Mucosa of stomach (tissue), 1 donor: ENCODE results near the gene SMYD3.

Experiments used
- H3K27me3 ChIP-seq: one replicate; pipeline ENCODE4 v1.7.0; 2013; ENCODE audit warnings: mild to moderate bottlenecking, low read length; ENCODE audit not compliant: control insufficient read depth, insufficient read depth
- H3K36me3 ChIP-seq: one replicate; pipeline ENCODE4 v1.7.0; 2013; ENCODE audit warnings: low read length; ENCODE audit not compliant: control insufficient read depth, insufficient read depth
- H3K4me1 ChIP-seq: one replicate; pipeline ENCODE4 v1.7.0; 2013; ENCODE audit warnings: mild to moderate bottlenecking, low read length; ENCODE audit not compliant: control insufficient read depth, insufficient read depth
- H3K4me3 ChIP-seq: one replicate; pipeline ENCODE4 v1.7.0; 2013; ENCODE audit warnings: low read length
- H3K9ac ChIP-seq: one replicate; pipeline ENCODE4 v1.7.0; 2013; ENCODE audit warnings: mild to moderate bottlenecking, low read length, moderate library complexity
- H3K9me3 ChIP-seq: one replicate; pipeline ENCODE4 v1.7.0; 2013; ENCODE audit warnings: mild to moderate bottlenecking, low read length, moderate library complexity; ENCODE audit not compliant: control insufficient read depth
- donor health status: Pancreatic carcinoma.

SMYD3 gene

DNA sequence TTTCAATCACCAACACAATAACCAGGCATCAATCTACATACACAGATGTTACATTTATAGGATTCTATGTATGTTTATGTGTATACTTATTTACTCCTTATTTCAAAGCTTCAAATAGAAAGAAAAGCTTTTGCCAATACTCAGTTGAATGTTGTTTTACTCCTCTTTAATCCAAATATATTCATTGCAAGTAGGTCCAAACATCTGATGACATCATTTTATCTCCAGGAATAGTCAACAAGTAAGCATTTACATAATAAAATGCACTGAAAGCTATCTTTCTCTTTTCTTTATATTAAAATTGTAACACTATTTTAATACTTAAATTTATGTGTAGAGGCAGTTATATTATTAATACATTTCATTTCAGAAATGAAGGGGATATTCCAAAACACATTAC is 380.5 kb downstream of the SMYD3 start:
- Histone ChIP-seq H3K4me3 (no peak overlapping the region), H3K27me3 (no peaks in the 10 kb centered on the region), H3K36me3 (no peaks in the 10 kb centered on the region), H3K9me3 (no peaks in the 10 kb centered on the region), H3K4me1 (peaks cover 6% of the 10 kb centered on the region), H3K9ac (no peak overlapping the region)

DNA sequence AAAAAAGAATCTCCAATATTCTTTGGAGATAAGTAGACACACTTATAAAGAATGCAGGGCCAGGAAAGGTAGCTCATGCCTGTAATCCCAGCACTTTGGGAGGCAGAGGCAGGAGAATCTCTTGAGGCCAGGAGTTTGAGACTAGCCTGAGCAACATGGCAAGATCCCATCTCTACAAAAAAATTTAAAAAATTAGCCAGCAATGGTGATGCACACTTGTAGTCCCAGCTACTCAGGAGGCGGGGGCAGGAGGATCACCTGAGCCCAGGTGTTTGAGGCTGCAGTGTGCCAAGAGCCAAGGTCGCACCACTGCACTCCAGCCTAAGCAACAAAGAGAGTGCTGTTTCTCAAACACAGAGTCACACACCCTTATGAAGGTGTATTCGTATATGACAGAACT is 385.0 kb downstream of the SMYD3 start:
- Histone ChIP-seq H3K27me3 (no peaks in the 10 kb centered on the region), H3K4me1 (no peaks in the 10 kb centered on the region), H3K9me3 (no peaks in the 10 kb centered on the region), H3K9ac (no peak overlapping the region), H3K36me3 (no peaks in the 10 kb centered on the region), H3K4me3 (no peak overlapping the region)

DNA sequence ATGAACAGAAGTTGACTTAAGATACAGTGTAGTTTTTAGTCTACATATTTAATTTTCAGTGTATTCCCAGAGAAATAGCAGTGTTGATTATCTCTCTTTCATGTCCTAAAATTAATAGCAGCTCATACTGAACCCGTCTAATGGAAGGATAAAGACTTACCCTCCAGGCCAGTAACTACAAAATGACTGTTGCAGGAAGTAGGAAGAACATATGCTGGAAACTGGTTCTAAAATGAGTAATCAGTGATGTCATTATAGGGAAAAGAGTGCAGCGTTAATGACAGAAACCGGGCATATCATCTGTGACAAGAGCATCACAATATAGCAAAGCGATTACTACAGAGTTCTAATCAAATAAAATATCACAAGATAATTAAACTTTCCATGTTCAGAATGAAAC is 385.5 kb downstream of the SMYD3 start:
- no peaks in the 10 kb centered on the region for H3K27me3 ChIP-seq
- no peak overlapping the region for H3K4me3 ChIP-seq
- no peaks in the 10 kb centered on the region for H3K36me3 ChIP-seq
- no peak overlapping the region for H3K9ac ChIP-seq
- H3K9me3 ChIP-seq, result no peaks in the 10 kb centered on the region
- H3K4me1 ChIP-seq, result no peaks in the 10 kb centered on the region

DNA sequence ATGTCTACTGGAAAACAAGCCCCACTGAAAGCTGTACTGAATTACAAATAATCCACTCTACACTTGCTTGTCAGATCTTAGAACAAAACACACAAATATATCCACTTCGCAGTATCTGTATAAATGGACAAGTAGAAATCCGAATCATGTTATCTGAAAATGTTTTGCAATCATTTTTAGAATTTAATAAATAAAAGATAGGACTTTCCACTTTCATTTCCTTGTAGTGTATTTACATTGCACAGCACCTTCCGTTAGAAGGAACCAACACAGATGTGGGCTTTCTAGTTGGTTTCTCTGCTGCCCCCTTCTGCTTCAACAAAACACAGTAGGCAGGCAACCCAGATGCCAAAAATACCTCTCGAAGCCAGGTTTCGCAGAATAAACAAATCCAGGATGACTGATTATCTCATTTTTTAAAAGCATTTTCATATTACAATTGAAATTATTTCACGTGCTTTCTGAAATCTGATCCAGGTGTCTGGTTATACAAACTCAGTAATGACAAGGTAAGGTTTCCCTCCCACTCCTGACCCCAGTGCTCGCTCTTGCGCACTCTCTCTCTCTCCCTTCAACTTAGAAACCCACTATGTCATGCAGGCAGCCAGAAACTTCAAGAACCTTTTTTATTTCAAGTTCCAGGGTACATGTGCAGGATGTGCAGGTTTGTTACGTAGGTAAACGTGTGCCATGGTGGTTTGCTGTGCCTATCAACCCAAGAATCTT is 389.9 kb downstream of the SMYD3 start:
- Histone ChIP-seq H3K4me3 (no peak overlapping the region), H3K9ac (no peak overlapping the region), H3K9me3 (no peaks in the 10 kb centered on the region), H3K36me3 (no peaks in the 10 kb centered on the region), H3K4me1 (no peaks in the 10 kb centered on the region), H3K27me3 (no peaks in the 10 kb centered on the region)

DNA sequence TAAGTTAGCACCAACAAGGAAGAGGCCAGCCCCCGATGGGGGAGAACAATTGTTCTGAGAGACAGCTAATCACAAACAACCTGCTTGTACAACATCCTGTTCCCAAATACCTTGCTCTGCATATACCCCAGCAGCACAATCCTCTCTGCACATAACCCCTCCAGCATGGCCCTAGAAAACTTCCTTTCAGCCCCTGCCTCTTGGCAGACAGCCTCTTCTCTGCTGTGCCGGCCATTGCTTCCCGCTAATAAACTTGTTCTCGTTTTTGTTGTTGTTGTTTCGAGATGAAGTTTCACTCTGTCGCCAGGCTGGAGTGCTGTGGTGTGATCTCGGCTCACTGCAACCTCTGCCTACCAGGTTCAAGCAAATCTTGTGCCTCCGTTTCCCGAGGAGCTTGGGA is 392.7 kb downstream of the SMYD3 start:
- no peaks in the 10 kb centered on the region for H3K4me1 ChIP-seq
- no peak overlapping the region for H3K4me3 ChIP-seq
- no peaks in the 10 kb centered on the region for H3K36me3 ChIP-seq
- no peaks in the 10 kb centered on the region for H3K9me3 ChIP-seq
- H3K9ac ChIP-seq, result no peak overlapping the region
- no peaks in the 10 kb centered on the region for H3K27me3 ChIP-seq

DNA sequence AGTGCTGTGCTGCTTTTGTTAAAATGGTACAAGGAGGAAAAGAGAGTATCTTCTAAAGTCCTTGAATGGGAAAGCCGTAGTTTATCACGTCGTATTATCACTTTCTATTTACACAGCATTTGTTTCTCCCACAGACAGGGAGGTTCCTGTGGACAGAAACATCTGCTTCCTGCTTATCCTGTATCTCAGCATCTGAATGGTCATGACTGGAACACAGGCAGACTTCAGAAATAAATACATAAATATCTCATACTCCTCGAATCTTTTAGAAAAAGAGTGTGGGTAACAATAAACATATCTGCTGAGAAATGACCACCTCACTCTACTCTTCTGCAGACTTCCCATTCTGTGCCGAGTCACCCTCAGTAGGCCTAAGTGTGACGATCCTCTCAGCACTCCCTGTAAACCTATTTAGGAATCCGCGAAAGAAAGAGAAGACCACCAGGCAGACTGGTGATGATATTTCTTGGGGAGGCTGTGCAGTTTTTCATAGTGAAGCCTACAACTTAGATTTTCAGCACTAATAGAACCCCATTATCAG is 393.5 kb downstream of the SMYD3 start:
- Histone ChIP-seq H3K9me3 (no peaks in the 10 kb centered on the region), H3K4me3 (no peak overlapping the region)

DNA sequence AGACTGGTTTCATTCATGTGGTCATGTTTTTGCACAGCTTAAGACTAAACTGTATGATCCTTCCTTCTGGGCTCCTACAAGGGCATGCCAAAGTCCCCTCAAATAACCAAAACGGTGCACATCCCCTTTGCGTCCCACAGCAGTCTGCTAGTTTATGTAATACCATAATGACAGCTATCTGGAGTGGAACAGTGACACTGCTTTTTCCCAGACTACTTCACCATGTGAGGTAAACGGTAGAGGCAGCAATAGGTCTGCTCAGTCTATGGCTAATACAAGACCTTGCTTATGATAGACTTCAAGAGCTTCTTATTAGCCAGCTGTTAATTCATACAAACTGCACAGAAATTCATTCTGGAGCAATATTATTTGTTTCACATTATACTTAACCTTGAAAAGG is 395.5 kb downstream of the SMYD3 start:
- Histone ChIP-seq H3K9me3 (no peaks in the 10 kb centered on the region), H3K4me3 (no peak overlapping the region), H3K27me3 (no peaks in the 10 kb centered on the region), H3K4me1 (peaks cover 9% of the 10 kb centered on the region), H3K36me3 (no peaks in the 10 kb centered on the region), H3K9ac (no peak overlapping the region)

More for the DNA sequence above, 393.5 kb downstream of the SMYD3 start:
- no peak overlapping the region for H3K9ac ChIP-seq
- H3K36me3 ChIP-seq, result no peaks in the 10 kb centered on the region
- no peaks in the 10 kb centered on the region for H3K27me3 ChIP-seq
- H3K4me1 ChIP-seq, result no peaks in the 10 kb centered on the region

DNA sequence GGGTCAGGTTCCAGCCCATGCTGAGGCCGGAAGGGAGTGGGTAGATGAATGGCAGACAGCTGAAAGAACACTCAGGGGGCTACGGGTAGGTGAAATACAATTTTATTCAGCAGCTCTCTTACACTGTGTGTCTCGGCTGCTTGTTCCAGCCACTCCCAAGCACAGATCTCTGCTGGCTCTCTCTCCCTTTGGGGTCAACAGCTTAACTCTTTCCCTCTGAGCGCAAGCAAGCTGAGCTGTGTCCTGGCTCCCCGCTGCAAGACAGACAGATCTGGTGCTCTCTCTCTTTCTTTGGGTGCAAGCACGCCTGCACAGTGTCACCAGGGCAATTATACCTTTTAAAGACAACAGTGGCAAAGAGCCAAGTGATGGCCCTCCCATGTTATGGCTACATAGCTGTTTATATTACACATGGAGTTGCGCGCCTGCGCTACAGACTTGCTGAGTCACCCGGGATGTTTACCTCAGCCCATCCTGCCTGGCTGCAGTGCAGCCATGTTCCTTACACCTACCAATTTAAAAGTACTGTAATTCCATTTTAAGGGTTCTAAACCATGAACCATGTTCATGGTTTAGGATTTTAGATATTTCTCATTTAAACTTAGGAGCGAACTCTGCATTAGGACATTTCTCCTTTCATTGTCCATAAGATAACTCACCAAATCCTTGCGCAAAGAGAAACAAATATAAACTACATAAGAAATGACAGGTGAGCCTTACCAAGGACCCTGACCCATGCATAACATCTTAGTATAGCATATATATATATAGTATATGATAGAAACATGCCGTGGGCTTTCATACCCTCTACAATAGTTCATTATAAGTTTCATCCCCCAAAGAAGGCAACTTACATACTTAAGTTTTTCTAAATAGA is 396.5 kb downstream of the SMYD3 start:
- Histone ChIP-seq H3K9me3 (no peaks in the 10 kb centered on the region), H3K4me3 (no peak overlapping the region), H3K36me3 (no peaks in the 10 kb centered on the region), H3K27me3 (no peaks in the 10 kb centered on the region), H3K9ac (no peak overlapping the region), H3K4me1 (peaks cover 14% of the 10 kb centered on the region)

DNA sequence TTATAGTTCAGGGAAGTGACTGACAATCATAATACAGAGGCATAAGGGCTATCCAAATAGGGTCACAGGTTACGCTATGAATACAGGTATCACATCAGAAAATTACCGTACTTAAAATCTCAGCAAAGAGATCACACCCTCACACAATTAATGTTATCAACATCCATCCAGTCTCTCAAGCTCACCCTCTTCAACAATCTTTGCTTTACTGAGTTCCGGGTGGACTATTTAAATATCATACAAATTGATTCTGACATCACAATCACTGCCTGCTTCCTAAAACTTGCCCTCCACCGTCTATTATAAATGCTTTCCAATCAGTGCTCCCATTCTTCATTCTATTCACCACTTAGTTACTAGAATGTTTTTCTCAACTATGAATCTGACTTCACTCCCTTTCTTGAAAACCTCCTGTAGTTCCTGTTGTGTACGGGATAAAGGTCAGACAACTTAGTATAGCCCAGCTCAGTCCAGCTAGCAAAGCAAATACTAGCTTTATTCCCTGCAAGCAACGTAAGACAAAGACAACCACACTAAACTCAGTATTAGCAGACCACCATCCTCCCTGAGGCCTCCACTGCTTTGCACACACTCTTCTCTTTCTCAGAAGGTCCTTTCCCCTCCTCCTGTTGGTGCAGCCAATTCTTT is 398.7 kb downstream of the SMYD3 start:
- peaks cover 15% of the 10 kb centered on the region for H3K4me1 ChIP-seq
- no peaks in the 10 kb centered on the region for H3K27me3 ChIP-seq
- H3K9me3 ChIP-seq, result no peaks in the 10 kb centered on the region
- H3K9ac ChIP-seq, result no peak overlapping the region
- no peaks in the 10 kb centered on the region for H3K36me3 ChIP-seq
- no peak overlapping the region for H3K4me3 ChIP-seq

DNA sequence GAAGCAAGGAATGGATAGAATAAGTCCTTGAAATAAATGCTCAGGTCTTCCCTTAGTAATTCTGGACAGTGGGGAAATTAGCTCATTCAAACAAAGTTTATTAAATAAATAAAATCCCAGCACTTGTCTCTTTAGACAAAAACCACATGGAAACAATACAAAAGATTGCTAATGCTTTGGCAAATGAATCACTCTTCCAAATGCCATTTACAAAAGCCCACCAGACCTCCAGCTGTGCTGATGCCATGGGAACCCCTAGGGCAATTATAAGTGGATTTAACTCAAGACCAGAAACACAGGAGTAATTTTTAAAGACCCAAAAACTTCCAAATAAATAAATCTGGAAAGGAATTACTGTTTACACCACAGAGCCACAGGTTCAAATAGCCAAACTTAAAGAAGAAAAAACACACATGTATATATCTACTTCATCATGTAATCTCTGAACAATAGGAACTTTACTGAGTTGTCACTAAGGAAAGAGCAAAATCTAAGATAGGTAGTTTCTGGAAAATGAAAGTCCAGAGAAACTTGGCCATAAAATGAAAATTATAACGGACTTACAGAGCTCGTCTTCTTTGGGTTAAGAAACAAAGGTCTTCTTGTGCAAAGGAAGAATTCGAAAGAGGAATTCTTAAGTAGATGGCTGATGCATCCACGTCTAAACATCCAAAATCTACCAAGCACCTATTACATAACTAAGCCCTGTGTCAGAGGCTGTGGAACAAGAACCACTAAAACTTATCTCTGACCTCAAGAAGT is 399.4 kb downstream of the SMYD3 start:
- H3K4me3 ChIP-seq, result no peak overlapping the region
- no peaks in the 10 kb centered on the region for H3K27me3 ChIP-seq
- H3K36me3 ChIP-seq, result no peaks in the 10 kb centered on the region
- H3K4me1 ChIP-seq, result peaks cover 15% of the 10 kb centered on the region
- no peaks in the 10 kb centered on the region for H3K9me3 ChIP-seq
- H3K9ac ChIP-seq, result no peak overlapping the region

DNA sequence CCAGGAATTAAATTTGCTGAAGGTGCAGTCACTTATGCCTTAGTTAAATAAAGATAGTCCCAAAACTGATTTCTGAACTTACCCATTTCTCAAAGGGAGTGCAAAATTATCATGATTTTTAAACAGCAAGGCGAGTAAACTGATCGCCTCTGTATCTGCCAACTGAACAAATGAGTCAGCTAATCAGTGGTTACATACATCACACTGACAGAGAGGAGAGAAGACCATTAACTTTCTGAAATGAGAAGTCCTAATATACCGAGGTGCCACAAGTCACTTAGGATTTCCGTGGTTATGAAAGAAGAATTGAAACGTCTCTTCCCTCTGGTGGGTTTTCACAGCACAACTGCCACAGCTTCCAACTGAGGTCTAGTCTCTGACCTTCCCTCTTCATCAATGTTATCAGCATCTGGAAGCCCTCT is 400.7 kb downstream of the SMYD3 start:
- Histone ChIP-seq H3K4me1 (peaks cover 15% of the 10 kb centered on the region), H3K9ac (no peak overlapping the region), H3K9me3 (no peaks in the 10 kb centered on the region), H3K36me3 (no peaks in the 10 kb centered on the region), H3K27me3 (no peaks in the 10 kb centered on the region), H3K4me3 (no peak overlapping the region)
